Thoracic aorta (tissue), 2 donors: ENCODE results near the gene DGKG. TPM values are rescaled to one million over a fixed set of nuclear protein-coding genes. Genes with fewer than 3 reads are reported as not detected.

Experiments used
- ATAC-seq: fragments of 150-250 bp; one replicate; pipeline ENCODE4 v1.8.0; 2017; ENCODE audit warnings: low read depth; ENCODE audit not compliant: insufficient number of reproducible peaks, low FRiP score
- DNase-seq: peaks from one replicate; pipeline ENCODE4 v3.0.0-alpha.2; 2020; ENCODE audit warnings: low spot score
- H3K27ac ChIP-seq, 2 donors: fragments of 200-600 bp; sonication (generic); 1 replicate in 1 of 2; 2 replicates in 1 of 2; pipeline ENCODE4 v1.5.1; 2016; ENCODE audit warnings: mild to moderate bottlenecking in 2 of 2, moderate library complexity in 2 of 2
- H3K27me3 ChIP-seq: fragments of 200-600 bp; sonication (generic); replicated peaks from 2 replicates; pipeline ENCODE4 v1.6.0; 2016; ENCODE audit warnings: mild to moderate bottlenecking; ENCODE audit not compliant: insufficient read depth
- H3K36me3 ChIP-seq: fragments of 200-600 bp; sonication (generic); one replicate; pipeline ENCODE4 v1.5.1; 2016
- H3K4me1 ChIP-seq, 2 donors: fragments of 200-600 bp; sonication (generic); 1 replicate in 1 of 2; 2 replicates in 1 of 2; pipeline versions ENCODE4 v1.5.1 to v1.6.0; 2016; ENCODE audit warnings: low read depth in 2 of 2, mild to moderate bottlenecking in 1 of 2; ENCODE audit not compliant: control insufficient read depth in 1 of 2
- H3K4me3 ChIP-seq: fragments of 200-600 bp; sonication (generic); 2 replicates; pipeline ENCODE4 v1.5.1; 2016; ENCODE audit warnings: mild to moderate bottlenecking
- H3K9me3 ChIP-seq: fragments of 200-600 bp; sonication (generic); 2 replicates; pipeline ENCODE4 v1.5.1; 2016
- total RNA-seq, 2 donors: library from RNA; depleted of rRNA; stranded (reverse); fragments of >200 nt; gene quantifications; one replicate each; pipeline versions ENCODE4 v1.1.0 to v1.2.3, GENCODE V29; 2016
- TF ChIP-seq, protein P1 (sequence below): fragments of 200-600 bp; sonication (generic); IDR thresholded peaks from one replicate; pipeline ENCODE4 v1.5.1; 2019; ENCODE audit warnings: antibody characterized with exemption

DGKG gene
- total RNA-seq, 2 donors from 2014 or later = 12.5 to 16.7 TPM

DNA sequence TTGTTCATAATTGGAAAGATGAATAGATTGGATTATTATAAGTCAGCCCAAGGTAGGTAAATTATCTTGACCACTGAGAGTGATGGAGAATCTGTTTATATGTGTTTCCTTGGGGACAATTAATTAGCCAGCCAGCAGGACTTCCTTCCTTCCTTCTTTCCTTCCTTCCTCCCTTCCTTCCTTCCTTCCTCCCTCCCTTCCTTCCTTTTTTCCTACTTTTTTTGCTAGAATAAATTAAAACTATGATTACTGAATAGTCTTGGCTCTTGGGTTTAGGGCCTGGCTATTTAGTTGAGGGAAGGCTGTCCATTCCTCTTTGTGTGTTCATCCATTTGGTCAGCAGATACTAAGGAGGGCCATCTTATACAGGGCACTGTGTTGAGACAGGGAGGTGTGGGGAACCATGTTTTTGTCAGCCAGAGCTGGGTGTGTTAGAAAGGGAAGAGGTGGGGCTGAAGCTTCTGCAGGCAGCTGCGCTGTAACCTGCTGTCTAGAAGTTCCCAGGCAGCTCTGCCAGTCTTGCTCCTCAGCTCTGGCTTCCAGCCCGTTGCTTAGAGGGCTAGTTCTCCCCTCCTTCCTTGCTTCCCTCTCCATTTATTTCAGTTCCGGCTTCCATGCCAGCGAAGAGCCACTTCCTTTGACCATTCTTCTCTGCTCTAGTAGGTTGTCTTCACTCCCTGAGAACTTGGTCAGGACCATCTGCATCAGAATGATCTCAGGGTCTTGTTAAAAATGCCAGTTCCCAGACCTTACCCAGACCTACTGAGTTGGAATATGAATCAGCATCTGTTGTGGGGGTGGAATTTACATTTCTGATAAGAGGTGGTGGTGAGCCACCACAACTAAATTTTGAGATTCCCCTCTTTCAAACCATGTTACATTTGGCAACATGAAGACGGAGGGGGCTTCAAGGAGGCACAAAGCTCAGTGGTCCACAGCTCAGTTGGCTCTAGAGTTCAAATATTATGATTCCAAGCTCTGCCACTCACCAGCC is 113.9 kb downstream of the DGKG start:
- Histone ChIP-seq H3K4me3 (no peak overlapping the region), H3K36me3 (no peaks in the 10 kb centered on the region), H3K27ac (no peak overlapping the region), H3K4me1 (no peaks in the 10 kb centered on the region), H3K9me3 (no peaks in the 10 kb centered on the region), H3K27me3 (no peaks in the 10 kb centered on the region)
- no peak for DNase-seq
- ATAC-seq = no peak
- TF ChIP-seq, protein P1, sequence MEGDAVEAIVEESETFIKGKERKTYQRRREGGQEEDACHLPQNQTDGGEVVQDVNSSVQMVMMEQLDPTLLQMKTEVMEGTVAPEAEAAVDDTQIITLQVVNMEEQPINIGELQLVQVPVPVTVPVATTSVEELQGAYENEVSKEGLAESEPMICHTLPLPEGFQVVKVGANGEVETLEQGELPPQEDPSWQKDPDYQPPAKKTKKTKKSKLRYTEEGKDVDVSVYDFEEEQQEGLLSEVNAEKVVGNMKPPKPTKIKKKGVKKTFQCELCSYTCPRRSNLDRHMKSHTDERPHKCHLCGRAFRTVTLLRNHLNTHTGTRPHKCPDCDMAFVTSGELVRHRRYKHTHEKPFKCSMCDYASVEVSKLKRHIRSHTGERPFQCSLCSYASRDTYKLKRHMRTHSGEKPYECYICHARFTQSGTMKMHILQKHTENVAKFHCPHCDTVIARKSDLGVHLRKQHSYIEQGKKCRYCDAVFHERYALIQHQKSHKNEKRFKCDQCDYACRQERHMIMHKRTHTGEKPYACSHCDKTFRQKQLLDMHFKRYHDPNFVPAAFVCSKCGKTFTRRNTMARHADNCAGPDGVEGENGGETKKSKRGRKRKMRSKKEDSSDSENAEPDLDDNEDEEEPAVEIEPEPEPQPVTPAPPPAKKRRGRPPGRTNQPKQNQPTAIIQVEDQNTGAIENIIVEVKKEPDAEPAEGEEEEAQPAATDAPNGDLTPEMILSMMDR = no peak

DNA sequence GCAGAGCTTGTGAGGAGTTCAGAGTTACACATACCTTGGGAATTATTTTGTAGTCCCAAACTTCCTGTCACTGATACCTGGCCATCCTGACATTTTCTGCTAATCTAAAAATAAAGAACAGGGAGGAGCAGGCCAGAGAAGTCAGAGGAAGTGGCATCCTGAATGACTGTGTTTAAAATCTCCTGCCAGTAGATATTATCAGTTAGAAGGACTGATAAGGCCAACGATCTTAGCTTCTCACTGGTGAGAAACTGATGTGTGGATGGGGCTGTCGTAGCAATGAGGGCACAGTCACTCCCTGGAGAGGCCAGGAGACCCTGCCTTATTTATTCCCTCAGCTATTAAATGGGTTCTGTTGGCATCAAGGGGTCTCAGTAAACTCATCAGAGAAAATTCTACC is 115.1 kb downstream of the DGKG start:
- Histone ChIP-seq H3K4me1 (peaks cover 4 to 12% of the 10 kb centered on the region in 2 donors), H3K27ac (no peak overlapping the region), H3K9me3 (no peaks in the 10 kb centered on the region), H3K36me3 (no peaks in the 10 kb centered on the region), H3K4me3 (no peak overlapping the region), H3K27me3 (no peaks in the 10 kb centered on the region)
- no peak for DNase-seq
- TF ChIP-seq, protein P1 = no peak
- ATAC-seq = no peak

DNA sequence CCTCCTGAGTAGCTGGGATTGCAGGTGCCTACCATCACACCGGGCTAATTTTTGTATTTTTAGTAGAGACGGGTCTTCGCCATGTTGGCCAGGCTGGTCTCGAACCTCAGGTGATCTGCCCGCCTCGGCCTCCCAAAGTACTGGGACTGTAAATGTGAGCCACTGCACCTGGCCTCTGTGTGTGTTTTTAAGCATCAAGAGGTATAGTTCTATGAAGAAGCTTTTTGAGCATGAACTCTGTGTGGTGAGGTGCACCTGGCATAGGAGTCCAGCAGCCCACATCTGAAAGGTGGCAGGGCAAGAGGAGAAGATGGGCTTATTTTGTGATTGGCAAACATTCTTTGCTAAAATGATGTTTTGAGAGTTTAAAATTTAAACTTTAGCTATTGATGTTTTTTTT is 118.0 kb downstream of the DGKG start:
- no peak overlapping the region for H3K27ac ChIP-seq
- no peaks in the 10 kb centered on the region for H3K36me3 ChIP-seq
- H3K27me3 ChIP-seq = no peaks in the 10 kb centered on the region
- DNase-seq = no peak
- H3K9me3 ChIP-seq = no peaks in the 10 kb centered on the region
- no peak overlapping the region for H3K4me3 ChIP-seq
- ATAC-seq = no peak
- H3K4me1 ChIP-seq = peaks cover 5 to 14% of the 10 kb centered on the region in 2 donors
- TF ChIP-seq, protein P1 = no peak

DNA sequence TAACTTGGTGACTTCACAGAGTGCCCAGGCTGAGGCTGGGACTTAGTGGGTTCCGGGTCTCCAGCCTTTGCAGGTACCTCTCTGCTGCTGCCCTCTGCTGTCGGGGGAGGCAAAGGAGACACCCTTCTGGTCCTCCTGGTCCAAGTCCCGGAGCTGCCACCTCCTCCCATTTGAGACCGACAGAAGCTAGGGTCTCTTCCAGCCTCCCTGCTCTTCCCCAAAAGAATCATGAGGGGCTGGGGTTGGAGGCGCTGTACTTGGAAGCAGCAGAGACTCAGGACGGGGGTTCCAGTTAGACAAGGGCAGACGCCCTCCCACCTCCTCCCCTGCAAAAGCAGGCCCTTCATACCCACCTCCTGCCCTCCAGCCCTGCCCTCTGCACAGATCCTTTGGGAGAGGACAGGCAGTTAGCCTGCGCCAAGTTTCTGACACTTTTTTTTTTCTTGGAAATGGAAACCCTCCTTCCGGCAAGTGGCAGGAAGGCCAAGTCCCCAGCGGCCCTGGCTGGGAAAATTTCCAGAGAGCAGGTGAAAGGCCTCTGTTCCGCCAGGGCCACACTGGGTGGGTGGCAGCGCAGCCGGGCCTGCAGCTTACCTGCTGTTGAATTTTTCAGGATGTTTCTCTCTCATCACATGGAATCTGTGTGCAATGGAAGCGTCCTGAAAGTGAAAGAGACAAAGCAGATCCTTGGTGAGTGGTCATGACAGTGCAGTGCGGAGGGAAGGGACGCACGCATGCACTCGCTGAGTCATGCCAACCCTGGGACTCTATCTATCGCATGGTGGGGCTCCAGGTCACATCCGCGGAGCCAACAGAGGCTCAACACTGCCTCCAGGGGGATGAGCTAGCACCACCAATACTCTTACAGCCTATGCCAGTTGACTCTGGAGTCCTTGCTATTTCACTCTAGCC is 119.9 kb downstream of the DGKG start:
- peak overlapping the region; percentile 49 for H3K4me3 ChIP-seq
- DNase-seq (no peak), ATAC-seq (peak; percentile 32)
- peaks cover 5 to 14% of the 10 kb centered on the region in 2 donors for H3K4me1 ChIP-seq
- no peaks in the 10 kb centered on the region for H3K36me3 ChIP-seq
- no peaks in the 10 kb centered on the region for H3K9me3 ChIP-seq
- H3K27ac ChIP-seq = no peak overlapping the region
- H3K27me3 ChIP-seq = no peaks in the 10 kb centered on the region
- TF ChIP-seq, protein P1 = peak; percentile 38

DNA sequence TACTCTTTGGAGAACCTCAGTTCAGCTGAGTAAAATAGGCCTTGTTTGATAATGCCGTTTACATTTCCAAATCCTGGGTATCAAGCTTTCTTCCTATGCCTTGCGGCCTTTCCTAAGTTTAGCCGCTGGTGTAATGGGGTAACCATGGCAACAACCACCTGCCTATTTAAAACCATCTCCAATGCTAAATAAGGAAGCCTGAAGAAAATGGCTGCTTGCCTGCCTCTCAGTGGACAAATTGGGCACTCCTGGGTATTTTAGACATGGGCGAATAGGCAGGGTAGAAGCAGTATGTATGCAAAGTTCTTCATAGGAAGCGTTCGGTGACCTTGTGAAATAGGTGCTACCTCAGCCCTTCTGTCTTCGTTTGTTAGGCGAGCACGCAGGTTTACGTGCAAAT is 122.7 kb downstream of the DGKG start:
- ATAC-seq (no peak), DNase-seq (no peak)
- Histone ChIP-seq H3K36me3 (no peaks in the 10 kb centered on the region), H3K4me3 (no peak overlapping the region), H3K27me3 (no peaks in the 10 kb centered on the region), H3K27ac (no peak overlapping the region), H3K9me3 (no peaks in the 10 kb centered on the region), H3K4me1 (peaks cover 5 to 14% of the 10 kb centered on the region in 2 donors)
- TF ChIP-seq, protein P1 = no peak
